HepG2 (cell line): ENCODE measurements around the gene CROT.

Experiments
- ATAD3A ChIP-seq: sonication (generic); formaldehyde crosslinking; IDR thresholded peaks from 2 replicates; pipeline ENCODE4 v1.4.0; 2020; ENCODE audit warnings: missing genetic modification reagents
- CEBPG ChIP-seq: IDR thresholded peaks from 2 replicates; pipeline ENCODE4 v1.6.1; 2016
- CTCF ChIP-seq: sonication (generic); formaldehyde crosslinking; IDR thresholded peaks from 2 replicates; pipeline ENCODE4 v1.5.0; 2020; ENCODE audit warnings: mild to moderate bottlenecking, missing genetic modification reagents, moderate library complexity
- FOXA3 ChIP-seq: IDR thresholded peaks from 2 replicates; pipeline ENCODE4 v1.6.1; 2016; ENCODE audit warnings: missing genetic modification reagents, missing compliant biosample characterization
- ISL2 ChIP-seq: sonication (generic); formaldehyde crosslinking; IDR thresholded peaks from 2 replicates; pipeline ENCODE4 v1.5.0; 2020; ENCODE audit warnings: missing genetic modification reagents
- KAT8 ChIP-seq: IDR thresholded peaks from 2 replicates; pipeline ENCODE4 v1.6.1; 2016; ENCODE audit warnings: missing genetic modification reagents, missing compliant biosample characterization
- MAX ChIP-seq: IDR thresholded peaks from 2 replicates; pipeline ENCODE4 v1.6.1; 2012; ENCODE audit warnings: inconsistent platforms
- NR3C1 ChIP-seq: sonication (generic); formaldehyde crosslinking; IDR thresholded peaks from 2 replicates; pipeline ENCODE4 v1.4.0; 2020; ENCODE audit warnings: missing genetic modification reagents
- POLR2A ChIP-seq, 2 experiments: IDR thresholded peaks; 2 replicates each; pipeline ENCODE4 v1.6.1; 2011; ENCODE audit warnings: low read depth in 2 of 2, low read length in 2 of 2, mild to moderate bottlenecking in 1 of 2, moderate library complexity in 1 of 2; ENCODE audit not compliant: insufficient read depth in 1 of 2
- RFX1 ChIP-seq: fragments of 450-650 bp; IDR thresholded peaks from 2 replicates; pipeline ENCODE4 v1.6.1; 2017
- SMC3 ChIP-seq: IDR thresholded peaks from 2 replicates; pipeline ENCODE4 v1.6.1; 2011; ENCODE audit warnings: low read length, improper control_type of control experiment
- ZBTB4 ChIP-seq: sonication (generic); formaldehyde crosslinking; IDR thresholded peaks from 2 replicates; pipeline ENCODE4 v1.4.0; 2020; ENCODE audit warnings: missing genetic modification reagents, mild to moderate bottlenecking, borderline replicate concordance
- ZNF10 ChIP-seq: sonication (generic); formaldehyde crosslinking; IDR thresholded peaks from 2 replicates; pipeline ENCODE4 v1.4.0; 2020; ENCODE audit warnings: mild to moderate bottlenecking, low read depth, missing genetic modification reagents, borderline replicate concordance
- ZNF263 ChIP-seq: sonication (generic); formaldehyde crosslinking; IDR thresholded peaks from 2 replicates; pipeline ENCODE4 v1.4.0; 2020; ENCODE audit warnings: missing genetic modification reagents

GRCh38 chr7:87448388-87448787 lies 102.9 kb downstream of the CROT start:
- TF ChIP-seq FOXA3 (CRISPR knock-in tag) = no peak
- TF ChIP-seq ATAD3A = no peak
- no peak for TF ChIP-seq ZBTB4 (CRISPR knock-in tag)
- TF ChIP-seq ZNF10 (CRISPR knock-in tag) = no peak
- no peak for TF ChIP-seq CTCF (CRISPR knock-in tag)
- no peak for TF ChIP-seq RFX1
- TF ChIP-seq CEBPG (CRISPR knock-in tag) = no peak
- no peak for TF ChIP-seq POLR2A (IDR thresholded peaks at IDR 0.05; ENCODE audit: insufficient read depth in 1 of 2, low read depth in 2 of 2, low read length in 2 of 2)
- no peak for TF ChIP-seq SMC3
- TF ChIP-seq MAX = no peak
- TF ChIP-seq KAT8 (CRISPR knock-in tag) = no peak
- TF ChIP-seq ISL2 (CRISPR knock-in tag) = no peak
- TF ChIP-seq ZNF263 (CRISPR knock-in tag) = no peak
- TF ChIP-seq NR3C1 (CRISPR knock-in tag) = no peak
